ENCODE measurements around the gene BAIAP3.

DNA sequence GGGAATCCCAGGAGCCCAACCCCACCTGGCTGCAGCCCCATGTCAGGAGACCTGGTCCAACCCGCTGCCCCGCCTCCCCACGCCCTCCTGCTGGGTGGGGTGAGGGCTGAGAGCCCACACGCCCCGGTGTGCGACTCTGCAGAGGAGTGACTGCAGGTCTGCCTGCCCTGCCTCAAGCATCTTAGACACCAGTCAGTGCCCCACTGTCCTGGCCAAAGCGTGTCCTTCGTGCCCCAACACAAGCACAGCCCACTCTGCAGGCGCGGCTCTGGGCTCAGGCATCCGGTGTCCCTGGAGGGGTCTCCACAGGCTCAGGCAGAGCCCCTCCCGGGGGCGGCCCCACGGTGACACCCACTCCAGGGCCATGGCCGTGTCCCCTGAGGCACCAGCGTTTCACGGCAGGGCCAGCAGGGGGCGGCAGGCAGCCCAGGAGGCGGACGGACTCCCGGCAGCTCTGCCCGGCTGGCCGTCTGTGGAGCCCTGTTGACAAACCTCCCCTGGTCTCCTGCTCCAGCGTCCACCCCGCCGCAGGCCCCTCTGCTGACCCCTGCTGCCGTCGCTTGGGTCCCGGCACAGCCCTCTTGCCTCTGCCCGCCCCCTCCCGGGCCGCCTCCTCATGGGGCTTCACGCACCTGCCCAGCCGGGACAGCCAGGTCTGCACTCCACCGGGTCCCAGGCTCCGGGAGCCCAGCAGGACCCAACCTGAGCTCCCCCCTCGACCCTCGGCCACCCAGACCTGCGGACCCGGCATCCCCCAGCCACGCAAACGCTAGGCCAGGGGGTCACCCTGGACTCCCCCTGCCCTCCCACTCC lies 32.6 kb upstream of the BAIAP3 start:
- TF ChIP-seq EZH2 (IDR thresholded peaks at IDR 0.05; ENCODE audit: insufficient read depth, poor library complexity, severe bottlenecking) = no peak
- TF ChIP-seq EZH2phosphoT487 (IDR thresholded peaks at IDR 0.05; ENCODE audit: insufficient read depth, low read depth) = no peak
